ENCODE measurements around the gene PRXL2A.
A peak's percentile ranks its signal among the peaks of the same experiment; 100 is the strongest.

PRXL2A gene

DNA sequence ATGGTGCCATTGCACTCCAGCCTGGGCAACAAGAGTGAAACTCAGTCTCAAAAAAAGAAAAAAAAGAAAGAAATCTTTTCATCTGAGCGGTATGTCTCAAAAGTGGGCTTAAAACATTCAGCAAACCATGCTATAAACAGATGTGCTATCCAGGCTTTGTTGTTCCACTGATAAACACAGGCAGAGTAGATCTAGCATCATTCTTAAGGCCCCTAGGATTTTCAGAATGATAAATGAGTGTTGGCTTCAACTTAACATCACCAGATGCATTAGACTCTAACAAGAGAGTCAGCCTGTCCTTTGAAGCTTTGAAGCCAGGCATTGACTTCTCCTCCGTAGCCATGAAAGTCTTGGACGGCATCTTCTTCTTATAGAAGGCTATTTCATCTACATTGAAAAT is 28.6 kb upstream of the PRXL2A start:
- H3K4me3 ChIP-seq: no peak overlapping the region
- H3K27ac ChIP-seq: no peak overlapping the region
- DNase-seq (ENCODE audit: low spot score): no peak
- TF ChIP-seq, protein P1, sequence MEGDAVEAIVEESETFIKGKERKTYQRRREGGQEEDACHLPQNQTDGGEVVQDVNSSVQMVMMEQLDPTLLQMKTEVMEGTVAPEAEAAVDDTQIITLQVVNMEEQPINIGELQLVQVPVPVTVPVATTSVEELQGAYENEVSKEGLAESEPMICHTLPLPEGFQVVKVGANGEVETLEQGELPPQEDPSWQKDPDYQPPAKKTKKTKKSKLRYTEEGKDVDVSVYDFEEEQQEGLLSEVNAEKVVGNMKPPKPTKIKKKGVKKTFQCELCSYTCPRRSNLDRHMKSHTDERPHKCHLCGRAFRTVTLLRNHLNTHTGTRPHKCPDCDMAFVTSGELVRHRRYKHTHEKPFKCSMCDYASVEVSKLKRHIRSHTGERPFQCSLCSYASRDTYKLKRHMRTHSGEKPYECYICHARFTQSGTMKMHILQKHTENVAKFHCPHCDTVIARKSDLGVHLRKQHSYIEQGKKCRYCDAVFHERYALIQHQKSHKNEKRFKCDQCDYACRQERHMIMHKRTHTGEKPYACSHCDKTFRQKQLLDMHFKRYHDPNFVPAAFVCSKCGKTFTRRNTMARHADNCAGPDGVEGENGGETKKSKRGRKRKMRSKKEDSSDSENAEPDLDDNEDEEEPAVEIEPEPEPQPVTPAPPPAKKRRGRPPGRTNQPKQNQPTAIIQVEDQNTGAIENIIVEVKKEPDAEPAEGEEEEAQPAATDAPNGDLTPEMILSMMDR (IDR thresholded peaks at IDR 0.05): no peak

DNA sequence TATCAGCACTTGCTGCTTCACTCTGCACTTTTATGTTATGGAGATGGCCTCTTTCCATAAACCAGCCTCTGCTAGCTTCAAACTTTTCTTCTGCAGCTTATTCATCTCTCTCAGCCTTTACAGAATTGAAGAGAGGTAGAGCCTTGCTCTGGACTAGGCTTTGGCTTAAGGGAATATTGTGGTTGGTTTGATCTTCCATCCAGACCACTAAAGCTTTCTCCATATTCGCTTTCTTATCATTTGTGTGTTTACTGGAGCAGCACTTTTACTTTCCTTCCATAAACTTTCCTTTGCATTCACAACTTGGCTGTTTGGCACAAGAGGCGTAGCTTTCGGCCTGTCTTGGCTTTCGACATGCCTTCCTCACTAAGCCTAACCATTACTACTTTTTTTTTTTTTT is 28.2 kb upstream of the PRXL2A start:
- TF ChIP-seq, protein P1 (IDR thresholded peaks at IDR 0.05): no peak
- H3K4me3 ChIP-seq: no peak overlapping the region
- DNase-seq (ENCODE audit: low spot score): no peak

DNA sequence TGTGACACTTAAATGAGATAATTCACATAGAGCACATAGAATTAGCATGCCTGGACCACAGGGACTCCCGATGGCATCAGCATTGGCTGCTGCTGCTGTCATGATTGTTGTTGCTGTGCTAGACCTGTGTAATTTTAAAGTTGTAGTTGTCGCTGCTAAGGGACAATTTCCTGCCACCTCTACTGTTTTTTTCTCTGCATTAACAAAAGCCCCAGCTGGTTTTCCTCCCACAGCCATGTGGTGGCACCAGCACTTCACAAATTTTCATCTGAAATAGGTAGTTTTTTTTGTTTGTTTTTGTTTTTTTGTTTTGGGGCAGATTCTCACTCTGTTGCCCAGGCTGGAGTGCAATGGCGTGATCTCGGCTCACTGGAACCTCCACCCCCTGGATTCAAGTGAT is 25.4 kb upstream of the PRXL2A start:
- TF ChIP-seq, protein P1 (IDR thresholded peaks at IDR 0.05): peak; percentile 34
- Histone ChIP-seq H3K4me3 (no peak overlapping the region), H3K27ac (no peak overlapping the region)
- no peak for DNase-seq (ENCODE audit: low spot score)

More for the DNA sequence above, 28.2 kb upstream of the PRXL2A start:
- no peak overlapping the region for H3K27ac ChIP-seq

DNA sequence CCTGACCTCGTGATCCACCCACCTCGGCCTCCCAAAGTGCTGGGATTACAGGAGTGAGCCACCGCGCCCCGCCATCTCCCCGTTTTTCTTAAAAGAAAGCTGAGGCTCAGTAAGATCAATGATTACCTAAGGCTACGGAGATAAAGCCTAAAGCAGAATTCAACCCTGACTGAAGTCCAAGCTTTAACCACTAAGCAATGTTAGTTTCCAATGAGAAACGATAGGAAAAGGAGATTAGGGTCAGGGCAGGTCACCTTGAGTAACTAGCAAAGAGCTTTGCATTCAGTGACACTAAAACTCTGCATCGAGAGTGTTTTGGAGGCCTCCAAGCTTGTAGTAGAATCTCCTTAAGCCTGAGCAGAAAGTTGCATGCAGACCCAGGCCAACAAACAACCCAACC is 17.6 kb upstream of the PRXL2A start:
- no peak for DNase-seq (ENCODE audit: low spot score)
- TF ChIP-seq, protein P1 (IDR thresholded peaks at IDR 0.05): no peak
- H3K27ac ChIP-seq: no peak overlapping the region
- no peak overlapping the region for H3K4me3 ChIP-seq

DNA sequence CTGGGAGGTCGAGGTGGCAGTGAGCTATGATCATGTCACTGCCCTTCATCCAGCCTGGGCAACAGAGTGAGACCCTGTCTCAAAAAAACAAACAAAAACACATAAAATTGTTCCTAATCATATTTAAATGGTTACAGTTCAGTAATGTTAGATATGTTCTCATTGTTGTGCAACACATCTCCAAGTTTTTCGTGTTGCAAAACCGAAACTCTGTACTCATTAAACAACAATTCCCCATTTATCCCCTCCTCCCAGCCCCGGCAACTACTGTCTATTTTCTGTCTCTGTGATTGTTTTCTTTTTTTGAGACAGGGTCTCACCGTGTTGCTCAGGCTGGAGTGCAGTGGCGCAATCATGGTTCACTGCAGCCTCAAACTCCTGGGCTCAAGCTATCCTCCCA is 16.1 kb upstream of the PRXL2A start:
- TF ChIP-seq, protein P1 (IDR thresholded peaks at IDR 0.05): no peak
- Histone ChIP-seq H3K4me3 (no peak overlapping the region), H3K27ac (no peak overlapping the region)
- no peak for DNase-seq (ENCODE audit: low spot score)

DNA sequence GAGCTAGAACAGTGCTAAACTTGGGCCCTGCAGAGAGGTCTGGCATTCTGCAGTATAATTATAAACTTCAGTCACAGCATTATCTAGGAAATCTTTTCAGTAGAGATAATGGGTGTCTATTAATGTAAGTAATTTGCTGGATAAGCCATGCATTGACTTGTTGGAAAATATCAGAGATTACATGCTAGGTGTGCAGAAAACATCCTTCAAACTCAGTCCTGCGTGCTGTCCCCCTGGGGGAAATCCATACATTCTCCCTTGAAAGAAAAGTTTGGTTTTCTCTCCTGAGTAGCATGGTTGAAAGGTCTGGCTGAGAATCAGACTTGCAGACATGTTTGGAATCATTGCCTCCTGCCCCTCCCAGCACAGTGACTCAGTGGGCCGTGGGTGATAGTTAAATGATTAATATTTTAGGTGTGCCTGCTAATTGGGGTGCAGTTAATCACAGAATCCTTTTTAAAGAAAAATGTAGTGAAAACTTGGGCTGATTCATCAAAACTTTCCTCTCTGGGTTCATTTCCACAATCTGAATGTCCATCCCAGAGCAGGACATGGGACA is 13.9 kb upstream of the PRXL2A start:
- Histone ChIP-seq H3K4me3 (no peak overlapping the region), H3K27ac (no peak overlapping the region)
- DNase-seq (ENCODE audit: low spot score): no peak
- TF ChIP-seq, protein P1 (IDR thresholded peaks at IDR 0.05): no peak

DNA sequence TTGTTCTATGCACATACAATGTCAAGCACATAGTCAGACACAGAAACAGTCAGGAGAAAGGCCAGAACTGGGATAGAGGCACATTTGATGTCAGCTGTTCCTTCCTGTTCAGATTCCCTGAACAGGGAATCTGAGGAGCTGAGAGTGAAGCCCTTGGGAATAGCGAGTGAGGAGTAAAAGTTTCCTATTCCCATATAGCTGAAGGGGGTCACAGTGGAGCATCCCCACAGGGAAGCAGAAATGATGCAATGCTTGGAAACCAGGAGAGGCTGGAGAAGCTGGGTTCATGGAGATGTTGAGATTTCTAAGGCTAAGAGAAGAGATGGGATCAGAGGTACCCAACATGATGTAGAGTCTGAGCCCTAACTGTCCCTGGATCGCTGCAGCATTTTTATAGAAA is 11.3 kb upstream of the PRXL2A start:
- DNase-seq (ENCODE audit: low spot score): no peak
- TF ChIP-seq, protein P1 (IDR thresholded peaks at IDR 0.05): no peak
- Histone ChIP-seq H3K27ac (no peak overlapping the region), H3K4me3 (no peak overlapping the region)
